HL-60/S4 (cell line): ENCODE data around the gene IKZF1.

Source experiments
- in situ Hi-C: fragments of 300-500 bp; cut with MboI; formaldehyde crosslinking; loops from 2 replicates; pipeline ENCODE4 v1.14.3; 2022; ENCODE audit warnings: low sequenced_read_pairs

IKZF1 gene

DNA sequence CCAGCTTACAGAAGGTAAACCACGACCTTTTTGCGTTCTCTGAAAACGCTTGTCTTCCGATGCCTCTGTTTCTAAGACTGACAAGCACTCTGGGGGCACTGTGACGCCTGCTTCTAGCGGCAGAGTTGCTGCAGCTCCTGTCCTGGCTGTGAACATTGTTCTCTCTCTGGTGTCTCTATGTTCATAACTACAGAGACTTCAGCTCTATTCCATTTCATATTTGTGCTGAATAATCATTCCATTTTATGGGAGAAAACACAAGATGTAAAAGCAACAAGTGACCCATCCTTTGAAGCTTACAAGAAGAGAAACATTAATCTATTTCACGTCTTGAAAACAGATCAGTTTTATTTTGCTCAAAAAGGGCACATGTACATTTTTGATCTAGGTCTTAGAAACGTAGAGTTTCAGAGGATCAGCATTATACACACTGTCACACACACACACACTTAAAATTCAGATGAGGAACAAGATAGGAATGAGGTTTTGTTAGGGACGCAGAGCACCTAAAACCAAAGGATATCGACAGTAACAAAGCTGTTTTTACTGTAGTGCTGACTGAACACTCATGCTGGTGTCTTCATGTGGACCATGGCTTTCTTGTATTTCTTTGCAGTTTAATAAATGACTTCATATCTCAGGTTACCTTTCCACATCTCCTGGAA, 3.0 kb downstream of the IKZF1 start:
- in situ Hi-C loops = no loop called here

DNA sequence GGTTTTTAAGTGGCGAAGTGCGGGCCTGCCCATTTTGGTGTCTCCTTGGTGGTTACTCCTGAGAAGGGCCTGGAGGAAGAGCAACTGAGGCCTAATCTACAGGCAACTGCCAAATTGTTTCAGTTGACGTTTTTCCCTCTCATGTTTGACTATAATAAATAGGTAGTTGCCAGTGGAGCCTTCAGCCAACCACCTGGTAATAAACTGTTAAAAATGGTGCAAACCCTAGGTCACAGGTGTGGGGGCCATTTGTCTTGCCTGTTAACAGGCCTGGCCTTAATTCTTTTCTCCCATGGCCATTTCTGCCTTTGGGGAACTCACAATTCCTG, 3.7 kb downstream of the IKZF1 start:
- in situ Hi-C loops = no loop called here

DNA sequence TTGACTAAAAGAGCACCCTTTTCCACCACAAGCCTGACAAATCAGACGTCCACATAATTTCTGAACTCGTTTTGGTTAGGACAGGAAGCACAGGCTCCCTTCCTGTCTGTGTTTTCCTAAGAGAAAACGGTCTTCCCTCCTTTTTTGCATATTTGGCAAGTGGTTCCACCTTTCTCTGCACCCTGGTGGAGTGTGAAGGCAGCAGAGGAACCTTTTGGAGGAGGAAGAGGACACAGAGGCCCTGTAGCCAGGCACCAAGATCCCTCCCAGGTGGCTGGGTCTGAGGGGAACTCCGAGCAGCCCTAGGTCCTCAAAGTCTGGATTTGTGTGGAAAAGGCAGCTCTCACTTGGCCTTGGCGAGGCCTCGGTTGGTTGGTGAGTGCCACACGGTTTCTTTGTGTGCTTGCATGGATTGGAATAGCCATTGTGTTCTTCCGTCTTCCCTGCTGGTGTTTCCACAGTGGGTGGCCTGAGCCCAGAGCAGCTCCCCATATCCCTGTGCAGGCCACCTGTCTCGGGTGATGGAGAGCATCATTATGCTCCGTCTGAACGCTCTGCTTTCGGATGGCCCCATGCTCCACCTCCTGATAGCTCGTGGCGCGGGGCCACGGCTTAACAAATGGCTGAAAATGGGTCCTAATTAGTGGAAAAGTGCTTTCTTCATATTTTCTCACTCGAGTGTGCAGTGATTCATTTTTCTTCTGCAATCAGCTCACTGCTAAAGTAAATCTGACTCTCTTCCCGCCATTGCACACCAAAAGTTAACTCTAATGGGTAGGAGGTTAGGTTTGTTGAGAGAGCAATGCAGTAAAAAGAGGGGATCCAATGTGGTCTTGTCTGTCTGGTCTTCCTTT, 4.2 kb downstream of the IKZF1 start:
- in situ Hi-C loops = no loop called here

DNA sequence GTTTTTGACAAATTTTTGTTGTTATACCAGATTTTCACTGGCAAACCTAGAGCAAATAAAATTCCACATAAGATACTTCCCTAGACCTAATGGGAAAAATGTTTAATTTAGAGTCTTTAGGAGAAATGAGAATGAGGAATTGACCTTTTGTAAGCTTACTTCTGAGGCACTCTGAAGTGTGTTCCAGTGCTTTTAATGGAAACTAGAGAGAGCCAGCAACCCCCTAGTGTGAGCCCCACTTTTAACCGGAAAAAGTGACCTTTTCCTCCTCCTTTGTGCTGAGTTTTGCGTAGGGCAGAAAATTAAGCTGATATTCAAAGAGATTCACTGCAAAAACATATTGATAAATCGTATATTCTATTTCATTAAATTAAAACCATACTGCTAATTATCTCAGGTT, 5.2 kb downstream of the IKZF1 start:
- in situ Hi-C loops = no loop called here

DNA sequence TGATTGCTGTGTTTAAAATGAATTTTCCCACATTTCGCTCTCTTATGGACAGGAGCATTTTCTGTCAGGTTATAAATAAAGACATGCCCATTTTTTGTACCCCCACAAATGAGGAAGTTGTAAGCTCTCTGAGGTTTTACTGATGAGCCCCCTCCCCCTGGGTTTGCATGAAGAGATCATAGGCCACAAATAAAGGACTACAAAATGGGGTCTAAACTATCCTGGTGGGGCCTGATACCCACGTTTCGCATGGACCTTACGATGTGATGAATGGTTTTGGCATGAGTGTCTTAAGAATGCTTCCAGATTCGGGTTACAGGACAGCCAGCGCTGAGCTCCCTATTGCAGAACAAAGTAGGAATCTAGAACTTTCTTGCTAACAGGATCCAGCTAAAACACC, 5.8 kb downstream of the IKZF1 start:
- in situ Hi-C loops = no loop called here

DNA sequence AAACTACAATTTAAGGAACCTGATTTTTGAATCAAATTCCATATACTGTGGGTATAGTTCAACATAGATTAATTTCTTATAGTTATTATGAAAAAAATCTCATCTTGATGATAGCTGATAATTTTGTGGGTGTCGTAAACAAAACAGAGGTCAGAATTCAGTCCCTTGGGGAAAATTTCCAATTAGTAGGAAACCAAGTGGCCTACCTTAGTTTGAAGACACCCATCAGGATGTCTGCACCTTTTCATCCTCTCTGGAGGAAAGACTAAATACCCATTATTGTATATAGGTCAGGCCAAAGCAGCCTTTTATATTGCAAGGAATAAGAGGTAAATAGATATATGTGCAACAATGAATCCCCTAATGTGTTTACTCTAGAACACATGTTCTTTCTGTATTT, 6.4 kb downstream of the IKZF1 start:
- in situ Hi-C loops = no loop called here

DNA sequence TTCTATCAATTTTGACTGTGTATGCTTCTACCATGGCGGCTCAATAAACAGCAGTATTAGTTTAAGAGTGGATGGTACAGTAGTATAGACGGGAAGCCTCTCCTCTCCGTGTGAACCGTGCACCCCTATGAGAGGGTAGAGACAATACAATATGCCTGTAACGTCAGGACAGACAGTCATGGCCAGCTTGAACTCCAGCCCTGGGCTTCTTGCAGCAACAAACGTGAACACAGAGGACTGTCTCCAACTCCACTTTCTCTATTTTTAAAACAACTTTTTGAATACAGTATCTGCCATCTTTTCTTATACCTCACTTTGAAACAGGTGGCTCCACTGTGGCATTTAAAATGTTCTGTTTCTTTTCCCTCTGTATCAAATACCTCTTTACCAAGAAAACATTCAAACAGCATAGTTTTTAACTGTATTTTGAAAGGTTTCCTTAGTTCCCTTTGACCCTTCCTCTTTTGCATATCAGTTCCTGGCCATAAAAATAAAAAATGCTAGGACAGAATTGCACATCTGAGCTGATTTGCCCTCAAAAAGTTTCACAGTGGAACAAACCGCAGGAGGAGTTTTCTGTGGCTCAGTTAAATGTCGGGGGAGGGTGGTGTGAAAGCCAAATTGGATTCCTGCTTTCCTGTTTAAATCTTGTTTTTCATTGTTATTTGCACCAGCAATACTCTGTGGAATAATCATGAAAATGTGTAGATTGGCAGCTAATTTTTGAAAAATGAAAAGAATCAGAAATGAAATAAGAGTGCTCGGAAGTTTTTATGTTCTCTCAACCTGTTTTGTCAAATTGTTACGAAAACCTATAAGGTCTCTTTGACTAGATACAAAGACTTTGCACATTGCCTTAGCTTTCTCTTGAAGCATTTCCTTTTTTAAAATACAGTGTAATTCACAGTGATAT, 8.0 kb downstream of the IKZF1 start:
- in situ Hi-C loops = no loop called here

DNA sequence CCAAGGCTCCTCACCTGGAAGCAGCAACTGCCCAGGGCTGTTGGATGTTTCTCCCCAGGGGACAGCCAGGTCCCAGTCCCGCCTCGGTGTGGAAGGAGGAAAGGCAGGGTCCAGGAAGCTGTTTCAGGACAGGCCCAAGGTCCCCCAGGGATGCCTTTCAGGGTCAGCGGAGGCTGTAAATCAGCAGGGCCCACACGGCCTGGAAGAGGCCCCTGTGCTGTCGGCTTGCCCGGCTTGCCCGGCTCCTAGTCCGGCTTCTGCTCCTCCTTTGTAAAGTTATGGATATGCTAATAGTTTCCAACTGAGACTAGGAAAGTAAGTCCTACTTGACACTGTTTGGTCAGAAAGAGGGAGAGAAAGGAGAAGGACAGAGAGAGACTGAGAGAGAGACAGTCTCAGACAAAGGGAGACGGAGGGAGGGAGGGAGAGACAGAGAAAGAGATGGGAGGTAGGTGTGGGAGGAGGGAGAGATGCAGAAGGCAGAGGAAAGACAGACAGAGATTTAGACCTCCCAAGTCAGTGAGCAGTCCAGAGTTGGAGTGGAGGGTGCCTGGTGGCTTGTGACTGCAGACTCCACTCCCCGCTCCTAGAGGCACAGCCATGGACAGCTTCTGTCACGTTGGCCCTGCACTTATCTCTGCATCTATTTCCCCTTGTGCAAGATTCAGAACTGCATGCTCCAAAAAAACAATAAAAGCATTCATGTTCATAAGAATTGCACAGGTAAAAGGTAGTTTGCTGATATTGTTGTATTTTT, 10.5 kb downstream of the IKZF1 start:
- in situ Hi-C loops = no loop called here

DNA sequence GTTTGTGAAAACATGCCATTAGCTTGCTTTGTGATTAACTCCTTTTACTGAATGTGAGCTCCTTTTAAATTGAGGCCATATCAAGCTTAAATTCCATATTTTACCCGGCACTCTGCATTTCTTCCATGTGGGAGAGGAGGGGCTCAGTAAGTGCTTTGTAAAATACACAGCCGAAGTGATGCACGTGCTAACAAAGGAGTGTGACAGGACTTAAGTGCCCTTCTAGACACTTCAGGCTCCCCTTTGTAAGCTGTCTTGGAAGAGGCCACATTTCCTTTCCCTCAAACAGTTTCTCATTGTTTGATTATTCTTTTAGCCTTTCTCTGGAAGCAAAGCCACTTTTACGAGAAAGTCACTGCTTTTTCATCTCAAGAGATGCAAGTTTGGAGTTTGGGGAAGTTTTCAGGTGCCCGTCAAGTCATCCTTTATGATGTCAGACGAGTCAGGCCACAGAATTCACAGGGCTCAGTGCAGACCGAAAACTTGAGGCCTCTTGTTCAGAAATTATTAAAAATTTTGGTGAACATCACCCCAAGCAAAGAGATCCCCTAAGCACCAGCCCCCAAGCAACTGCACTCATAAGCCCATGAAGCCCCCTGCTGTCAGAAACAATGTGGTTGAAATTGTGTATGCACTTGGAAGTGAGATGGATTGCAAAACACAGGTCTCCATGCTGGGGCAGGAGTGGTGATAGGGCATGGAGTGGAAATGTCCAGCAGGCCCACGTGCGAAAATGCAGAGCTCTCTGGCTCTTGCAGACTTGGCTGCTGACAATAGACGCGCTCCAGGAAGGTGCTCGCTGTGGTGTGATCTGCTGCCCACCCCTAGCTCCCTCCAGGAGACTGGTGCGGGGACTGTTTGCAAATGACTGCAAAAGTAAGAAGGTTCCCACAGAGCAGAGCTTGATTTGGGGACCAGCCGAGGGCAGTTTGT, 11.5 kb downstream of the IKZF1 start:
- in situ Hi-C loops = no loop called here

DNA sequence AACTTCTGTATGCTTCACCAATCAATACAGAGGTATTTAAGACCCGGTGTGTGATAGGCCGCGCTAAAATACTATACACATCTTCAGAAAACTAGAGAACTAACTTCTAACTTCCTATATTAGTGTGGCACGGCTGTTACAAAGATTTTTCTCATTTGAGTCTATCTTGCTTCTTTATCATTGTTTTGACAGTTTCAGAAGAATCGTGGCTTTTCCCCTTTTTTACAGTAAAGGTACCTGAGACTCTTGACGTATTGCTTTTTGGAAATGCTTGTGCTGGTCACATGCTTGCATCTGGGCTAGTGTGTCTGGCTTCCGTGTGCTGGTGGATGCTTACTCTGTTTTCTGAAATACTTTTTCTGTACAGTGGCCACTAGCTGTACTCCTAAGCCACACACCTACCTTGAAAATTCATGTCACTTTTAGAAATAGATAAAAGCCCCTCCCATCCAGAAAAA, 12.7 kb downstream of the IKZF1 start:
- in situ Hi-C loops = no loop called here

DNA sequence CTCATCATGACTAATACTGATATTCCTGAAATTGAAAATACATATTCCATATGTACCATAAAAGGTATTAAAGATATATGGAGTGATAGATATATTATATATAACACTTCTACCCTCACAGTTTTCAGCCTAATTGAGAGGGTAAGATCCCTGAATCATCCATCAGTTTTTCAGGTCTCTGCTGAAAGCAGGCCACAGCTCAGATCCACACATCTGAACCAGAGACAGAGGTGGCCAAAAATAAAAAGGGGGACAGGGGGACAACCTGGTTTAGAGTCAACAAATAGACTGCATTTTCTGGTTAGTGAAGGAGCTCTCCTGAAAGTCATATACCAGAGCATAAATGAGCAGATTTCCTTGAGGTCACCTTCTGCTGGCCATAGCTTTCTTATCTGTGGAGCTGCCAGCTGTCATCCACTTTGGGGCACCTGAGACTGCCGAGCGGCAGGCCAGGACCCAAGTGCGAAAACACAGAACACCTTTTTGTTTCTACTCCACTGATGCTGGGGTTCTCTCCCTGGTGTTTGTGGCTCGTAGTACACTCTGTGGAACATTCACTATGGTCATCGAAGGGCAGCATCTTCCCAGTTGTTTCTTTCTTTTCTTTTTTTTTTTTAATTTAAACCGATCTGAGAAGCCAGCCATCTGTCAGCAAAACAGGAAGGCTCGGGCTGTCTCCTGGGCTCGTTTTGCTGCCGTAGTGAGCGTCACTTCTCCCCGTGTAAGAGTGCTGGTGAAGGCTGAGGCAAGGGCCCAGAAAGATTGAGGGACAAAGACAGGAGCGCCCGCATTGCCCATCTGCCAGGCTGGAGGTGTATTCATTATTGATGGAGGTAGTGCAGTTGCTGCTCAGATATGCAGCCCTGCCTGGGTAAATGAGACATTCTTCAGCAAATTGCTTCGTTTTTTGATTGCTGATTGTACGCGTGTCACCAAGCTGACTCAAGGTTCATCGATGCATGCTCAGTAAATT, 13.5 kb downstream of the IKZF1 start:
- in situ Hi-C loops = no loop called here

DNA sequence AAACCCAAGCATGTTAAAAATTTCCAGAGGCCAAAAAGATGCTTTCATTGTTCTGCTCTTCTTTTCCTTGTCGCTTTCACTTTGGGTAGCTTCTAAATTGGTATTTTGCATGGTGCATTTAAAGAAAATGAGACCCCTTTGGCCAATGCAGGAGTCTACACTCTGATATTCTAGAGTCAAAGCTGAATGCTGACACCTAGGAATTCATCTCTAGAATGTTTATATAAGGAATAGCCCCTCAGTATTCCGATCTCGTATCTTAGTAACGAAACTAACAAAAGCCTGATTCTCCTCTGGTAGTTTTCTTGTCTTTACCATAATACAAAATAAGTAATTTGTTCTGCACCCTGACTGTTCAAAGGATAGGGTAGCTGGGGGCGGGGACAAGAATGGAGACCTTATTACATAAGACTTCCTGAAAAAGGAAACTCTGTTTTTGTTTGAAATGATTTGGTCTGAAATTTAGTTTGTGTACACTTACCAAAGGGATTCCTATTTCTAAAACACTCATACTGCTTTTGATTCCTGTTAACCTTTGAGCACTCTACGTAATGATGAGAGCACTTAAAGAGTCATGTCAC, 17.1 kb downstream of the IKZF1 start:
- in situ Hi-C loops = no loop called here

DNA sequence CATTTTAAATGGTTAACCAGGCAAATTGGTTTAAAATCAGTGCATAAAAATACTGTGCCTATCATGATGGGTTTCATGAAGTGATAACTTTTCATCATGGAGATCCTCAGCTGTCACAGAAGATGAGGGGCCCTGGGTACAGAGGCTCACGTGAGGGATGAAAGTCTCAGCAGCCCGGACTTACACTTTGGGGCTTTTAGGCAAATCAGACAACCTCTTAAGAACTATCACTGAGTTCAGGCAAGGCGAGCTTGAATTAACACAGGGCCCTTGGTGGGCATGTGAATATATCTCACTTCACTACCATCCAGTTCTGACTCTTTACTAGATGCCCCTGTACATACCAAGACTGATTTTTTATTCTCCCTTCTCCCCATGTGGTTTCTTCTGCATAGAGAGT, 19.6 kb downstream of the IKZF1 start:
- in situ Hi-C loops = no loop called here

DNA sequence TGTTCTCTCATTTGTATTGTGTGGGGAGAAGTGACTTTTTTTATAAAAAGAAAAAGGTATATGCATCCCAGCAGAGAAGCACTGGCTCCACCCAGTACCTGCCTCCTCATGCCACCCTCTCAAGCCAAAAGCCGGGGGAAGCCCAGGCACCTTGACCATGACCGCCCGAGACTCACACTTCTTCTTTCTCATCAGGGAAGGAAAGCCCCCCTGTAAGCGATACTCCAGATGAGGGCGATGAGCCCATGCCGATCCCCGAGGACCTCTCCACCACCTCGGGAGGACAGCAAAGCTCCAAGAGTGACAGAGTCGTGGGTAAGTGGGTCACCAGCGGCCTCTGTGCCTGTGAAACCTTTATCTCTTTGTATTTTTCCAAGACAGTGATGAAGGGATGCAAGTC, 22.9 kb downstream of the IKZF1 start:
- in situ Hi-C loops = no loop called here

DNA sequence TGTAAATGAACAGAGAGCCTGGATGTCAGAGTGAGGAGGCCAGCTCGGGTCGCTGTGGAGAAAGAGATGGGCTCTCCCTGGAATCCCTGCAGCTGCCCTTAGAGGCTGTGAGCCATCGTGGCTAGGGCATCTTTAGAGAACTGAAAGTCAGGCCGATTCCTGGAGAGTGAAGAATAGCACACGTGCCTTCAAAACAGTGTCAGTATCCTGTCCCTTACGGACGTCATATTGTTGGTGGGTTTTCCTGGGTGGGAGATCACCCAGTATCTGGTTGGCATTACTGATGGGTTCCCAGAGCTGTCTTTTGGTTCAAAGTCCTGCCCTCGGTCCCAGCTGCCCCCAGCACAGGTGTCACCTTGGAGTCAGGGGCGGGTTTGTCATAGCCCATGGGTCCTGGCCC, 25.3 kb downstream of the IKZF1 start:
- in situ Hi-C loops = no loop called here

DNA sequence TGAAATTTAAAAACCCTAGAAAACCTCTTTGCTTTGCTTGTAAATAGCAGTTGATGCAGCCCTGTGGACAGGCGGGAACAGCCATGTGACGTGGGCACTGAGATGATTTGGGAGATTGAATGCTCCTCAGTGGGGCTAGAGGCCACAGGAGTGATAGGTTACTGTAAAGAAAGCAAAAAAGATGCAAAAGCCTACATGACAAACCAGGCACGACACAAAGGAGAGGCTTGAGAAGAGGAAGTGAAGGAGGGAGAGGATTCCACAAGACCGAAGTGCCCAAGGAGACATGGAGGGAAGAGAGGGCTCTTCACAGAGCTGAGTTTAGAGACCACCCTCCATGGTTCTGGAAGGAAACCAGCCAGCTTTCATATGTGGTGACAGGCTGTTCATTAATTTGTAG, 25.7 kb downstream of the IKZF1 start:
- in situ Hi-C loops = no loop called here

DNA sequence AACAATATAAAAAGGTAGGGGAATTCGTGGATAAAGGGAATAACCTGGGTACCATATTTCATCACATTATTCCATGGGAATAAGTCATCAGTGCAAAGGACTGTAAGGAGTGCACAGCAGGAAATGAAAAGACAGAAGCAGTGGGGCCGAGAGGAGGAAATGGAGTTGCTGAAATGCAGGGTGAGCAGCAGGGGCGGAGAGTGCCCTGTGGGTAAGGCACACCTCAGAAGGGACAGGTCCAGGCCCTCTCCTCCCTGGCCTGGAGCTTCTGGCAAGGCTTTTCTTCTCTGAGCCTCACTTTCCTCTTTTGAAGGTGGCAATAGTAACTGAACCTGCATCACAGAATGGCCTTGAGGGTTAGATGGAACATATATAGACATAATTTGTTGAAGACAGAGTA, 26.2 kb downstream of the IKZF1 start:
- in situ Hi-C loops = no loop called here

DNA sequence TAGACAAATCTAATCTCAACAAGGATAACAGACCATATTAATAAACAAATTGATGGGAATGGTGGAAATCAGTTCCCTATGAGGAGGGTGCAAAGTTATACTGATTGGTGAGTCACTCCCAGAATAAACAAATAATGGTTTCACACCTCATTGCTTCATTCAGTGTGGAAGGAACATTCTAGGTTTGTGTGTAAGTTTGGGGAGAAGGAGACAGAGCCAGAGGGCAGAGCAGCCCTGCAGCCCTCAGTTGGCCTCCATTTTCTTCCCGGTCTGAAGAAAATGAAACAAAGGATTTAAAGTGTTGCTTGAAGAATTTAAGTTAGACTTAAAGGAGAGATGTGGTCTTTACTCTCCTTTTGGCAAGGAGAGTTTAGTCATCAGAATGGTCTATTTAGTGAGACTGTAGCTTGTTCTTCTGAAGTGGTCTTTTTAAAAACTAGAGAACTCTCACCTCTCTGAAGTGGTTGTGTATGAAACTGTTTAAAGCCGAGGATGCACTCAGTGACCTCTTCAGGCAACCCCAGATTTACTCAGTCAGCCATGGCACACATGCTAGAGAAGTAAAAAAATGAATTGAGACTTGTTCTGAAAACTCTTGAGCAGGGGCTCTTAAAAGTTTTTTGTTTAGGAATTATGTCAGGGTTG, 27.2 kb downstream of the IKZF1 start:
- in situ Hi-C loops = no loop called here
